ENCODE results near the gene RAB20. TPM values are rescaled to one million over a fixed set of nuclear protein-coding genes. Genes with fewer than 3 reads are reported as not detected.

RAB20 gene
- total and polyA plus RNA-seq, 10 of the 15 experiments (the other 5 are each of a cell fraction or from before 2014, with no cell fraction given): 0.48 to 33.1 (median 9.6) TPM

DNA sequence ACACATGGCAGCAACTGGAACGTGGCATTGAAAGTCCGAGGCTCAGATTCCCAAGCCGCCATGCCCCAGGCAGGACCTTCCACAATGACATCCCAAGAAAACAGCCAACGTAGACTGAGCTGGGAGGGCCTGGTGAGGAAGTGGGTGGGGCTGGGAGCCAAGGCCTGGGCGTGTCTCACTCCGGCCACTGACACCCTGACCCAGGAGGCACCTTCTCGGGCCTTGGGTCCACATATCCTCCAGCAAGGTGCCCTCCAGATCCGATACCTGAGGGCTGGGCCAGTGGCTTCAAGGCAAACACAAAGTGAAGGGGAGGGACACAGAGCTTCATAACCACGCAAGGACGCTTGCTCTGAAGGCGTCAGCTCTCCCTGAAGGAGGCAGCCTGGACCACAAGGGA, 43.0 kb downstream of the RAB20 start (continued):
- TF ChIP-seq NKRF (conservative IDR thresholded peaks at IDR 0.05): no peak
- TF ChIP-seq DPF2 (IDR thresholded peaks at IDR 0.05): no peak

DNA sequence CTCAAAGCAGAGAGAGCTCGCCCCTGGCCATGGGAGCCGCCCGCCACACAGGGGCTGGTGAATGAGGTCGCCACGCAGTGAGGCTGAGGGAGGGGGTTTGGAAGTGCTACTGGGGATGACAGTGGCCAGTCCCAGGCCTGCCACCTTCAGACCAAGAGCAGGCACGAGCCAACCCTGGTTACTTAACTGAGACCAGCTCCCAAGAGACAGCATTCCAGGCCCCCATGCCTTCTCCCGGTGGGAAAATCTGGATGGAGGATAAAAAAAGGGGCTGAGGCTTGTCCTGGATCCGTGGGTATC, 43.3 kb downstream of the RAB20 start:
- FAIRE-seq (no peak), ATAC-seq (no peak), DNase-seq (ENCODE audit: low read depth, low spot score) (no peak)
- Histone ChIP-seq H3K4me3 (no peak overlapping the region), H3K36me3 (ENCODE audit: control insufficient read depth in 2 of 2, insufficient read depth in 2 of 2, low read length in 1 of 2) (peaks cover under 1 to 2% of the 10 kb centered on the region in 2 experiments; a peak in 2 of 4 replicates), H3K27me3 (replicated peaks in 1 of 2; ENCODE audit: control insufficient read depth in 2 of 2, insufficient read depth in 2 of 2, low read length in 1 of 2) (no peaks in the 10 kb centered on the region), H2AFZ (ENCODE audit: control insufficient read depth, low read depth, low read length) (no peak overlapping the region), H3K9me3 (replicated peaks; ENCODE audit: control insufficient read depth, insufficient read depth, low read length) (no peaks in the 10 kb centered on the region), H4K20me1 (ENCODE audit: control insufficient read depth, insufficient read depth) (peaks cover 3% of the 10 kb centered on the region; the same call in 1 of the 2 replicates), H3K27ac (ENCODE audit: control insufficient read depth, insufficient read depth) (no peak overlapping the region), H3K4me2 (ENCODE audit: control insufficient read depth, insufficient read depth) (no peak overlapping the region), H3K4me1 (ENCODE audit: control insufficient read depth, insufficient read depth, low read length) (peaks cover 4% of the 10 kb centered on the region; the same call in 1 of the 2 replicates), H3K9ac (ENCODE audit: control insufficient read depth, insufficient read depth, low read length) (no peak overlapping the region), H3K79me2 (ENCODE audit: control insufficient read depth, insufficient read depth, low read length) (no peaks in the 10 kb centered on the region)
- ChIA-PET POLR2A (no interaction called here), CTCF (interaction anchor here (1.8 kb wide), 1 partner anchor 62 kb away, joined by 9 read pairs; no protein-coding TSS in a partner anchor), RAD21 (ENCODE audit: unreplicated experiment) (no interaction called here), SMC1A (ENCODE audit: uncharacterized antibody, unreplicated experiment) (interaction anchor here (1.0 kb wide), 1 partner anchor 62 kb away, joined by 3 read pairs; no protein-coding TSS in a partner anchor)
- intact Hi-C loops (cut with micrococcal nuclease; ENCODE audit: unreplicated experiment): no loop called here
- TF ChIP-seq JUND (IDR thresholded peaks at IDR 0.05; ENCODE audit: low read depth, low read length) (no peak), IKZF2 (IDR thresholded peaks at IDR 0.05) (no peak), FOXK2 (IDR thresholded peaks at IDR 0.05) (no peak), MEF2B (IDR thresholded peaks at IDR 0.05; ENCODE audit: partially characterized antibody, poor library complexity, severe bottlenecking) (no peak), SP1 (IDR thresholded peaks at IDR 0.05; ENCODE audit: low read depth, low read length) (no peak), CREM (IDR thresholded peaks at IDR 0.05; ENCODE audit: low read depth) (no peak), GABPA (IDR thresholded peaks at IDR 0.05; ENCODE audit: low read depth) (no peak), KAT2A (conservative IDR thresholded peaks at IDR 0.05; ENCODE audit: control insufficient read depth, low read depth, low read length) (no peak), EZH2 (IDR thresholded peaks at IDR 0.05; ENCODE audit: borderline replicate concordance, control insufficient read depth, low read depth, low read length) (no peak)
- TF ChIP-seq, protein P1, sequence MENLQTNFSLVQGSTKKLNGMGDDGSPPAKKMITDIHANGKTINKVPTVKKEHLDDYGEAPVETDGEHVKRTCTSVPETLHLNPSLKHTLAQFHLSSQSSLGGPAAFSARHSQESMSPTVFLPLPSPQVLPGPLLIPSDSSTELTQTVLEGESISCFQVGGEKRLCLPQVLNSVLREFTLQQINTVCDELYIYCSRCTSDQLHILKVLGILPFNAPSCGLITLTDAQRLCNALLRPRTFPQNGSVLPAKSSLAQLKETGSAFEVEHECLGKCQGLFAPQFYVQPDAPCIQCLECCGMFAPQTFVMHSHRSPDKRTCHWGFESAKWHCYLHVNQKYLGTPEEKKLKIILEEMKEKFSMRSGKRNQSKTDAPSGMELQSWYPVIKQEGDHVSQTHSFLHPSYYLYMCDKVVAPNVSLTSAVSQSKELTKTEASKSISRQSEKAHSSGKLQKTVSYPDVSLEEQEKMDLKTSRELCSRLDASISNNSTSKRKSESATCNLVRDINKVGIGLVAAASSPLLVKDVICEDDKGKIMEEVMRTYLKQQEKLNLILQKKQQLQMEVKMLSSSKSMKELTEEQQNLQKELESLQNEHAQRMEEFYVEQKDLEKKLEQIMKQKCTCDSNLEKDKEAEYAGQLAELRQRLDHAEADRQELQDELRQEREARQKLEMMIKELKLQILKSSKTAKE (IDR thresholded peaks at IDR 0.05; ENCODE audit: low read depth, poor library complexity, severe bottlenecking): no peak
- 9% methylated on average over 8 of the region's 8 CpGs for WGBS (ENCODE audit: insufficient coverage, insufficient replicate concordance, low lambda C conversion rate, missing lambda C conversion rate)
- in situ Hi-C loops (cut with MboI): no loop called here
- no TSS peak for BruUV-seq (replicated peaks)
